ENCODE data around the gene RAB6A.

- TF ChIP-seq POLR2A (IDR thresholded peaks at IDR 0.05) (no peak), EP300 (IDR thresholded peaks at IDR 0.05; ENCODE audit: low read depth) (no peak), POLR2AphosphoS5 (IDR thresholded peaks at IDR 0.05) (no peak)
- TF ChIP-seq, protein P1, sequence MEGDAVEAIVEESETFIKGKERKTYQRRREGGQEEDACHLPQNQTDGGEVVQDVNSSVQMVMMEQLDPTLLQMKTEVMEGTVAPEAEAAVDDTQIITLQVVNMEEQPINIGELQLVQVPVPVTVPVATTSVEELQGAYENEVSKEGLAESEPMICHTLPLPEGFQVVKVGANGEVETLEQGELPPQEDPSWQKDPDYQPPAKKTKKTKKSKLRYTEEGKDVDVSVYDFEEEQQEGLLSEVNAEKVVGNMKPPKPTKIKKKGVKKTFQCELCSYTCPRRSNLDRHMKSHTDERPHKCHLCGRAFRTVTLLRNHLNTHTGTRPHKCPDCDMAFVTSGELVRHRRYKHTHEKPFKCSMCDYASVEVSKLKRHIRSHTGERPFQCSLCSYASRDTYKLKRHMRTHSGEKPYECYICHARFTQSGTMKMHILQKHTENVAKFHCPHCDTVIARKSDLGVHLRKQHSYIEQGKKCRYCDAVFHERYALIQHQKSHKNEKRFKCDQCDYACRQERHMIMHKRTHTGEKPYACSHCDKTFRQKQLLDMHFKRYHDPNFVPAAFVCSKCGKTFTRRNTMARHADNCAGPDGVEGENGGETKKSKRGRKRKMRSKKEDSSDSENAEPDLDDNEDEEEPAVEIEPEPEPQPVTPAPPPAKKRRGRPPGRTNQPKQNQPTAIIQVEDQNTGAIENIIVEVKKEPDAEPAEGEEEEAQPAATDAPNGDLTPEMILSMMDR (IDR thresholded peaks at IDR 0.05): no peak
These were observed 115.5 kb downstream of the RAB6A start for GRCh38 chr11:73645121-73645969.
